IPS-NIHi7 (cell line): ENCODE results near the gene ZNF394.

Source experiments
- DNase-seq: peaks from one replicate; pipeline ENCODE4 v3.0.0; 2012; ENCODE audit warnings: mixed read lengths; ENCODE audit errors: extremely low spot score

The ZNF394 gene

GRCh38 chr7:99493823-99494222 lies 6.3 kb downstream of the ZNF394 start:
- no peak for DNase-seq

- DNase-seq = no peak
Observed at GRCh38 chr7:99490878-99491277, 9.2 kb downstream of the ZNF394 start.

- DNase-seq = no peak
Observed at GRCh38 chr7:99489235-99489634, 10.8 kb downstream of the ZNF394 start.

- DNase-seq = no peak
Observed at GRCh38 chr7:99485094-99485493, 15.0 kb downstream of the ZNF394 start.

GRCh38 chr7:99478464-99479440 lies 21.3 kb downstream of the ZNF394 start:
- DNase-seq = no peak

GRCh38 chr7:99476107-99476506 lies 24.0 kb downstream of the ZNF394 start:
- no peak for DNase-seq

- peak; percentile 52 for DNase-seq
Observed at GRCh38 chr7:99473315-99473596, 26.8 kb downstream of the ZNF394 start.

GRCh38 chr7:99472561-99473314 lies 27.3 kb downstream of the ZNF394 start, which contains the start of gene ZNF789:
Gene ZNF789 (plus strand): TSS chr7:99472890. CDS start chr7:99476457, 3,567 bp downstream.
- DNase-seq = peak; percentile 100

- DNase-seq = no peak
Observed at GRCh38 chr7:99469381-99470065, 30.6 kb downstream of the ZNF394 start.

GRCh38 chr7:99468336-99468918 lies 31.7 kb downstream of the ZNF394 start:
- DNase-seq = no peak

GRCh38 chr7:99465421-99465768 lies 34.7 kb downstream of the ZNF394 start:
- no peak for DNase-seq

GRCh38 chr7:99461221-99461620 lies 38.9 kb downstream of the ZNF394 start:
- DNase-seq = no peak

- DNase-seq = no peak
Observed at GRCh38 chr7:99460651-99461050, 39.4 kb downstream of the ZNF394 start.

GRCh38 chr7:99459087-99459486 lies 41.0 kb downstream of the ZNF394 start:
- DNase-seq = no peak

- DNase-seq = no peak
Observed at GRCh38 chr7:99457650-99458493, 42.2 kb downstream of the ZNF394 start.

GRCh38 chr7:99457050-99457649 lies 42.9 kb downstream of the ZNF394 start:
- DNase-seq = no peak

- no peak for DNase-seq
Observed at GRCh38 chr7:99456288-99456687, 43.8 kb downstream of the ZNF394 start.

- no peak for DNase-seq
Observed at GRCh38 chr7:99455874-99456273, 44.2 kb downstream of the ZNF394 start.

- DNase-seq = no peak
Observed at GRCh38 chr7:99453105-99453504, 47.0 kb downstream of the ZNF394 start.

- no peak for DNase-seq
Observed at GRCh38 chr7:99452541-99452940, 47.5 kb downstream of the ZNF394 start.

- no peak for DNase-seq
Observed at GRCh38 chr7:99451936-99452335, 48.1 kb downstream of the ZNF394 start.
